NCI-H146 (cell line): Measurements from ENCODE around the gene TMEM87A.
"Not testable (repeated sequence)": the region's sequence is repeated elsewhere in the genome, so short reads cannot be mapped to it uniquely, and the experiment has no call there.

Experiments
- DNase-seq: peaks from one replicate; lab custom pipeline; 2025; lab: John Stamatoyannopoulos, UW

TMEM87A gene

GRCh38 chr15:42270551-42270950 lies 2.7 kb downstream of the TMEM87A start:
- DNase-seq, result no peak

GRCh38 chr15:42267286-42267685 lies 5.9 kb downstream of the TMEM87A start:
- no peak for DNase-seq

DNA sequence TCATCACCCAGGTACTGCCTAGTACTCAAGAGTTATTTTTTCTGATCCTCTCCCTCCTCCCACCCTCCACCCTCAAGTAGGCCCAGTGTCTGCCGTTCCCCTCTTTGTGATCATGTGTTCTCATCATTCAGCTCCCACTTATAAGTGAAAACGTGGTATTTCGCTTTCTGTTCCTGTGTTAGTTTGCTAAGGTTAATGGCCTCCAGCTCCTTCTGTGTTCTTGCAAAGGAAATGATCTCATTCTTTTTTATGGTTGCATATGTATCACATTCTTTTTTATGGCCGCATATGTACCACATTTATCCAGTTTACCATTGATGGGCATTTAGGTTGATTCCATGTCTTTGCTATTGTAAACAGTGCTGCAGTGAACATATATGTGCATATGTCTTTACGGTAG lies 8.4 kb downstream of the TMEM87A start:
- DNase-seq, result no peak

DNA sequence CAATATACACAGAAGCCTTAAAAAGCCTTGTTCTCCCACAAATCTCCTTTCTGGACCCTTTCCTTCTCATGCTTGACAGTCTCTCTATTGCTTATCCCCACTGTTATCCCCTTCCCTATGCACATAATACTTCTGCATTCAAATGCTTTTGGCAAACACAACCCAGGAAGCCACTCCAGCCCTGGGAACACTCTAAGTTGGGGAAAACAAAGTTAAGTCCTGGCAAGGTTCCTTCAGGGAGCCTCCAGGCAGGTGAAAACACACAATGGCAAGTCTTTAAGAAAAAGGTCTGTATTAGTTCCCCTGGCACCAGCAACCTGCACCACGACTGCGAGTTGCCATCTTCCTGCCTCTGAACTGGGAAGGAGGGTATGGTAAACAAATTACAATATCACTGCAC lies 19.9 kb downstream of the TMEM87A start:
- DNase-seq, result no peak

DNA sequence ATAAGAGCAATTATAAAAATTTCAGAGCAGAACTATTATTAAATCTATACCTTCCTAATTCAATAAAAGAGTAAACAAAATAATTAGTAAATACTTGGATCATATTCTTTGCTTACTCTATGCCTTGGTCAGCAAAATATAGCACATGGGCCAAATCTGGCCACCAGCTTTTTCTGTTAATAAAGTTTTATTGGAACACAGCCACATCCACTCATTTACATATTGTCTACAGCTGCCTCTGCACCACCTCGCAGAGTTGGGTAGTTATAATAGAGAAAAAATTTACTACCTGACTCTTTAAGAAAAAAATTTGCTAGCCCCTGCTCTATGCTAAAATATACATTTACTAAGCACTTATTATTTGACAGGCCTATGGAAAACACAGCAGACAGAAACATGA lies 32.4 kb downstream of the TMEM87A start:
- DNase-seq, result no peak

DNA sequence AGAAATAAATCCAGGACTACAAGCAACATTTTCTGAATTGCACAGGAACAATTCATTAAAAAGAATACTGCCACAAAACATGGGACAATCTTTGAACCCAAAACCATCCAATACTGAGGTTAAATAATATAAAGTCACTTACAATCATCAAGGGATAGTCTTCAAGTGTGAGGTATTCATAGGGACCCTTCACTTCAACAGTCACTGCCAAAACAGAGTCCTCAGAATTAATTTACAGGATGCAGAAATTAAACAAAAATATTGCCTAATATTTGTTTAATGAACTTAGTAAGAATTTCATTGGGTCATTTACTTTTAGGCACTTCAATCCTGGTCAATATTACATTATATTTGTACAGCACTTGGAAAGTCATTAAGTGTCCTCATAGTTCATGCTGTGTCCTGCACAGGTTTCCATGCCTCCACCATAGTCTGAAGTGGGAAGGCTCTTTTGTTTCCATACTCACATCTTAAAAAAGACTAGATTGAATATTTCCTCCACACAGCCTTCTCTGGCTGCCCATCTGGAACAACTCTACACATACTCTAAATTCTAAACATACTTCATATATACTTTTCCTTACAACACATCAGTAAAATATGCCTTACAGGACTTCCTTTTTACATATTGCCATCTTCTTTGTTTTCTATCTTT lies 33.6 kb downstream of the TMEM87A start:
- DNase-seq, result no peak

DNA sequence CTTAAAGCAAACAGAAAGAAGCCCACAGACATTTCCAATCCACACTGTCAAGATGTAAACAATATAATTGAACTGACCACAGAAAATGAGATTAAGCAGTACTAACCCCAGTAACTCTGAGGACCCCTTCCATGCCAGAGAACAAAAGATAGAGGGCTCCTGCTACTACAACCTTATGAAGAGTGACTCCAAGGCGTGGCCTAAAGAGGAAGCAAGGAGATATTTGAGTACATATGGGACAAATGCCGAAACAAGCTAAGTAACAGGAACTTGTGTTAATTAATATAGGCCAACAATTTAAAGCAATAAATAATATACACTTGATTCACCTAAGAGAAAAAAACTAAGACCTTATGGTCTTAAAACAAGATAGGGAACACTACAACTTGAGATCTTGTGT lies 40.1 kb downstream of the TMEM87A start:
- DNase-seq, result no peak

DNA sequence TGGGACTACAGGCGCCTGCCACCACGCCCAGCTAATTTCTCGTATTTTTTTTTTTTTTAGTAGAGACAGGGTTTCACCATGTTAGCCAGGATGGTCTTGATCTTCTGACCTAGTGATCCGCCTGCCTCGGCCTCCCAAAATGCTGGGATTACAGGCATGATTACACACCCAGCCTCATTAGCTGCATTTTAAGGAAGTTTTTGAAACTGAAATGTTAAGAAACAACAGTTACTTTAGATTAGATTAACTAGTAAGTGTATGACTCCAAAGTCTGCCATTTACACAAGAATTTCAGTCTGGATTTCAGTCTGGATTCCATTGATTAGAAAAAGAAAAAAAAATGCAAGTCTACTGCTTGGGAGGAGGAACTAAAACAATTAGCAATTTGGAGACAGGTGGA lies 40.6 kb downstream of the TMEM87A start:
- no peak for DNase-seq

DNA sequence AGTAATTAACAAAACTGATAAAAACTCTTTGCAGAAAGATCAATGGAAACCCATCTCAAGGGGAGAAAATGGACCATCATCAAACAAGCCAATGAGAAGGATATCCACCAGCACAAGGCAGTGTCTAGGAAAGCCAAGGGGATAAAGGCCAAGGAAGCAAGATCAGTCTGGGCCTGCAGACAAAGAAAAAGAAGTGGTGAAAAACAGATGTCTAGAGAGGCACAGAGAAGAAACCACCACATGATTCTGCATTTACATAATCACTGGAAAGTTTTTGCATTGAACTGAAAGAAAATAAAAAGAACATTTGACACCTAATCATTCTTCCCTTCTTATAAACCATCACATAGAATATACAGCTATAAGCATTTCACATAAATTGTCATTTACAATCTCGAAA lies 42.1 kb downstream of the TMEM87A start:
- DNase-seq, result no peak

GRCh38 chr15:42228981-42229380 lies 44.3 kb downstream of the TMEM87A start:
- DNase-seq, result not testable (repeated sequence)

- DNase-seq, result no peak
Measured at GRCh38 chr15:42228036-42228435, 45.2 kb downstream of the TMEM87A start.

DNA sequence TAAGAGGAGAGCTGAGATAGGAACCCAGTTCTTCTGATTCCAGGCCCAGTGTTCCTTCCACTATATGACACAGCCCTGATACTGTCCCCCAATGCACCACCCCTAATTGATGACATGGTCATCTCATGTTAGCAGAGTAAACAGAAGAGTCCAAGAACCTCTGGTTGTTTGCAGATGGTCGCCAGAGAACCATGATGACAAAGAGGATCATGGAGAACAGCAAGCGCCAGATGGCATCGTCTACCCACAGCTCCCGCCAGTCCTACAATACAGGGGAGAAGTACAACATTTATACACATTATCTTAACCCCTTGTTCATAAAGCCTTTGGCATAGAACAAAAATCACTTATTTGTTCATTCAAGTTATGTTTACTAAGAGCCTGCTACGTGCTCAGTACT lies 46.6 kb downstream of the TMEM87A start:
- DNase-seq, result no peak

DNA sequence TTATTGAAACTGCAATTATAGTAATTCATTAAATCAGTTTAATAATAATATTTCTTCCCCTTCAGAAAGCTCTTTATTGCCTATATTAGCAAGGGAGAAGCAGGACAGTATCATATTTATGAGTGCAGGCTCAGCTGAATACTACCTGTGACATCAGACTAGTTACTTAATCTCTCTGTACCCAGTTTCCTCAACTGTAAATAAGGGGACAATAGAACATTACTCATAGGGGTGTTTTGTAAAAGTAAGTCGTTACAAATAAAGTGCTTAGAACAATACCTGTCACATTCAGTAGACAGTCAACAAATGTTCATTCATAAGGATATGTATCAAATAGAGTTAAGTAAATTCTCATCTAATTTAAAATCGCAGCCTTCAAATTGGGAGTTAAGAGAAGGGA lies 53.0 kb downstream of the TMEM87A start:
- no peak for DNase-seq

- no peak for DNase-seq
Measured at GRCh38 chr15:42218953-42219592, 54.2 kb downstream of the TMEM87A start.

DNA sequence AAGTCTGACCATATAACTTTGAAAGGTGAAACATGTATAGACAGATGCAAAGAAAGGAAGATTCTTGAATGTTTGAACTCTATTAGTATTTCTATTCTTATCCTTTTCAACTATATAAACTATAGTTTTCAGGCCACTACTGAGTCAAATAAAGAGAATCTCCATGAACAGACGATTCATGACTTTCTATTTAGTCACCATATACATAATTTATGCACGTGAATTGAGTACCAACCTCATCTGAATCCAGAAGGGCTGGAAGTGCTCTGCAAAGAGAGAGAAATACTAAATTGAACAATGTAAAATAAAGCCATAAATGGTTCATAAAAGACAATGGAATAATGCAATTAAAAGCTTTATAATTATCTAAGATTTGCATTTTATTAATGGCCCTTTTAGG lies 55.7 kb downstream of the TMEM87A start:
- no peak for DNase-seq

DNA sequence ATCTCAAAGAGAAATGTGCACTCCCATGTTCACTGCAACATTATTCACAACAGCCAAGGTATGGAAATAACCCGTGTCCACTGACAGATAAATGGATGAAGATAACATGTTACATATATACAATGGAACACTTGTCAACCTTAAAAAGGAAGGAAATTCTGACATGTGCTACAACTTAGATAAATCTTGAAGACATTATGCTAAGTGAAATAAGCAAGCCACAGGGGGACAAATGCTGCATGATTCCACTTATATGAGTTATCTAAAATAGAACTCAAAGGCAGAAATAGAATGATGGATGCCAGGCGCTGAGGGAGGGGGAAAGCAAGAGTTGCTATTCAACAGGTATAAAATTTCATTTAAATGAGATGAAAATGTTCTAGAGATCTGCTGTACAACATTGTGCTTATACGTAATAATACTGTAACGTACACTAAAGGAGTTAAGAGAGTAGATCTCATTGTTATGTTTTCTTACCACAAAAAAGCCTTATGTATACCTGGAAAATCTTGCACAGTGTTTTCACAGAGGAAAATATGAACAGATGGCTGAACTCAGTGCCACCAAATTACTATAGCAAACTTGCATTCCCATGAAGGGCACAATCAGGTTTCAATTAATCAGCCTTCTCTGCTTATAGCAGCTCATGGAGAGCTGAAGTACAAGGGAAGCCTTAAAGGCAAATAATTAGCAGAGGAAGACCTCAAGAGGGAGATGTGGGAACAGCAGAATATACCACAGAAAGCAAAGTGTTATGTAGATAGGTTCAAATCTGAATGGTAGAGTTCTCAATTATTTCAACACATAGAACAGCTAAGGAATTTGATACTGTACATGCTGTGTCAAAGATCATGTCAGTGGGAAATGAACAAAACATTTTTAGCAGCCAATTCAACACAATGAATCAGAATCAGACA lies 57.1 kb downstream of the TMEM87A start:
- no peak for DNase-seq

- DNase-seq, result no peak
Measured at GRCh38 chr15:42214600-42214999, 58.6 kb downstream of the TMEM87A start.

DNA sequence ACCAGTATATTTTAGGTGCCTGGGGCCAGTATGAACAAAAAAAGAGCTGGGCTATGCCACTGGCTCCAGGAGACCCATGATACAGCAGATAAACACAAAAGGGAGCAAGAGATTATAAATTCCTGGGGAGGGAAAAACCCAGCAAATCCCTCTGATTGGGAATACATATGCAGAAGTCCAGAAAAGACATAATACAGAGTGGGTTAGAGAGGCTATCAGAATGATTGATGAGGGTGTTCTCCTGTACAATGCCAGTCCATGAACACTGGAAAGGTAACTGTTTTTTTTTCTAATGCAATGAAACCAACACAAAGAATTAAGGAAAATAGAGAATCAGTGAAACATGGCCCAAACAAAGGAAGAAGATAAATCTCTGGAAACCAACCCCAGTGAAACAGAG lies 59.7 kb downstream of the TMEM87A start:
- DNase-seq, result no peak

GRCh38 chr15:42210696-42211095 lies 62.5 kb downstream of the TMEM87A start:
- no peak for DNase-seq

DNA sequence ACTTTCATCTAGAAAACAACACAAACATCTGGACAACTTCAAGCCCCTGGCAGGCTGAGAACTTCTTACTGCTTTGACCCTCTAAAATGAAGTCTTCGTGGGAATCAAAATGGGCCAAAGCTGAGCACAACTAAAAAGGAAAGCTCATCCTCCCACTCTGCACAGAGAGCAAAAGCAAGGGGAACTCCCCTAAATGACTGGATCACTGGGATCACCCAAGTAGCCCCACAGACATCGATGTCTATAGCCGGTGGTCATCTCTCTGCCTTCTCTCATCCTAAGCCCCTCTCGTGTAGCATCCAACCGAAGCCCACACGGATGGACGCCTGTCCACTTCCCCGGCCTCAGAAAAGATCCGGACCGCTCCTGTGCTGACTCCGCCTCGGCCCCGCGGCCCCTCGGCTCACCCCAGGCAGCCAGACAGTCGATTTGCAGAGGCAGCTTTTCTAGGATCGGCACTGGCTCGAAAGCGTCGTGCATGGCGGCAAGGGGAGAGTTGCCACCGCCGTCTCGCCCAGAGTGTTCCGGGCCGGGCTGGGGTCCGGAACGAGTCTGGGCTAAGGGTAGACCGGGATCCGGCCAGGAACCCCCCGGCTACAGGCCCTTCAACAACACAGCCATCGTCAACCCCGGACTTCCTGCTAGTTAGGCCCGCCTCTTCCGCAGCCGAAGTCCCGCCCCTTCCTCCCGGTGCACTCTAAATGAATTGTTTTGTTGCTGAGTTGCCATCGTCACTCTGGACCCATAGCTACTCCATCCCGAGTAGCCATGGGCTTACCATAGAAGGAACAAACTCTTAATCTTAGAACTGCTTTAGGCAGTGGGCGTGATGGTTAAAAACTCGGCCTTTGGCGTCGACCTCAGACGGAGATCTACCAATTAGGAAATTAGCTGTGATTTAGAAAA lies 65.3 kb downstream of the TMEM87A start, which contains the start of gene VPS39:
VPS39 (minus strand) TSS at position 631 of the 906 bp plus-strand sequence; CDS start at position 480, 151 bp downstream.
- peak; percentile 71 for DNase-seq

GRCh38 chr15:42206406-42206805 lies 66.8 kb downstream of the TMEM87A start:
- no peak for DNase-seq

DNA sequence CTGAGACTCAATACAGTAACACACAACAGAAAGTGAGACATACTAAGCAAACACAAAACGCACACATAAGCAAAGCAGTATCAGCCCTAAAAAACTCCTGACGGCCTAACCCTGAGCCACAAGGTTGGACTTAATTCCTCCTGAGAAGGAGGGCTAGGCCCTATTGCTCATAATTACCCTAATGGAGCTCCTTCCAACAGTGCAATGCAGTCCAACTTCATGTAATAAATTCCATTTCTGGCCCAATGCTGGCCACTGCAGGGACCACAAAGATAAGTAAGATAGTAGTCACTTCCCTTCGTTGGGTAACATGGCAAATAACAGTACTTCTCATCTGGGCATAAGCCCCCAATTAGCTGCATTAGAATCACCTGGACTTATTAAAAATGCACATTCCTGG lies 69.3 kb downstream of the TMEM87A start:
- no peak for DNase-seq
